ENCODE data around the gene FKBP14. TPM values are rescaled to one million over a fixed set of nuclear protein-coding genes. Genes with fewer than 3 reads are reported as not detected.
A peak's percentile ranks its signal among the peaks of the same experiment; 100 is the strongest.

FKBP14 gene
- total and polyA plus RNA-seq, 2 experiments from 2014 or later: 11.8 to 12.9 TPM

- H3K4me3 Mint-ChIP-seq: peak within 1 kb of the TSS; percentile 80
These were observed 37.1 kb downstream of the FKBP14 start, which contains the start of gene SCRN1 for GRCh38 chr7:29989257-29989995. SCRN1 (minus strand) TSS chr7:29989801; CDS start chr7:29969067, 20,734 bp downstream.

DNA sequence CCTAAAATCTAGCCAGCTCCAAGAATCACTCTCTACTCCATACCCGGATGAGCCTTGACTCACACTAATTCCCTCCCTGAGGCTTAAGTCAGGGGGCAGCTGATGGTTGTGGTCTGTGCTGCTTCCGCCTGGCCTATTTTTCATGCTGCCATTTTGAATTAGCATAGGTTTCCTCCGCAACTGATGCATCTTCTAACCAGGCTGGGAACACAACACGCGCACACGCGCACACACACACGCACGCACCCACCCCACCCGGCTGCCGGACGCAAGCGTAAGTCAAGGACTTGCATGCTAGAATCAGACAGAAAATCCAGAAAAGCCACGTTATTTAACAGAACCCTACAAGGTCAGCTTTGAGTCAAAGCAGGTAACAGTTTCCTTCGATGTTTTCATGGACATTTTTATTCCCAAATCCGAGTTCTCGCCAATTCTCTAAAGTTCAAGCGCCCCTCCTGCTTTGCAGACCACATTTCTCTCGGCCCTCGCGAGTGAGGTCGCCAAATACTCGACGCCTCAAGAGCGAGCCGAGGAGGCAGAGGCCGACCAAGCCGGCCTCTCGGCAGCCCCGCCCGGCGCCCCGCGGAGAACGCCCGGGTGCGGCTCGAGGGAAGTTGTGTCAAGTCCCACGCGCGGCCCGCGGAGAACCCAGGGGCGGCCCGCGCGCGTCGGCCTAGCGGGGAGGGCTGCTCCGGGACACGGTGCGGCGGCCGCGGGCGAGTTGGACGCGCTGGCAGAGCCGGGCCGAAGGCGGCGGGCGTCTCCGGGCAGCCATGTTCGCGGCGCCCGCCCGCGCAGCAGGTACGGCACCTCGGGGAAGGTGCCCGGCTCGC lies 37.9 kb downstream of the FKBP14 start:
- Mint-ChIP-seq H3K4me1 (peaks cover 18% of the 10 kb centered on the region), H3K36me3 (ENCODE audit: low read depth) (0 out of 3 replicates have a peak, but pooled peaks cover 11% of the 10 kb centered on the region), H3K27ac (no peak overlapping the region; the same call in 1 of the 2 replicates), H3K9me3 (peaks cover 15% of the 10 kb centered on the region), H3K27me3 (ENCODE audit: insufficient read depth, low read depth, poor library complexity) (peaks cover 11% of the 10 kb centered on the region), H3K4me3 (peak overlapping the region; percentile 80)
- DNase-seq (ENCODE audit: low spot score) (peak; percentile 69), ATAC-seq (peak; percentile 56)
- peak overlapping the region; percentile 99 for H2AFZ ChIP-seq
- 0 out of 2 replicates have a peak, but pooled peaks cover 8% of the 10 kb centered on the region for H3F3A ChIP-seq (replicated peaks; ENCODE audit: low read depth)
- H3K4me3 ChIP-seq: peak overlapping the region; percentile 94
- TF ChIP-seq CREB1 (CRISPR knock-in tag; IDR thresholded peaks at IDR 0.05; ENCODE audit: low read depth): no peak
- TF ChIP-seq REST (IDR thresholded peaks at IDR 0.05; ENCODE audit: unreplicated experiment): no peak
- no peak for TF ChIP-seq ZNF462 (CRISPR knock-in tag; IDR thresholded peaks at IDR 0.05)
- no peak for TF ChIP-seq POLR2AphosphoS5 (IDR thresholded peaks at IDR 0.05; ENCODE audit: low read depth)
- peak overlapping the region; percentile 98 for H3K4me2 ChIP-seq
- H3K4me1 ChIP-seq (ENCODE audit: insufficient read depth): peaks cover 17% of the 10 kb centered on the region
- peak overlapping the region; percentile 42 for H3K27ac ChIP-seq (ENCODE audit: low read depth)
- peaks cover 10% of the 10 kb centered on the region for H4K20me1 ChIP-seq (replicated peaks; ENCODE audit: insufficient read depth)
- peaks cover 17% of the 10 kb centered on the region for H3K27me3 ChIP-seq (ENCODE audit: insufficient read depth)
- no peaks in the 10 kb centered on the region; the same call in 1 of the 2 replicates for H3K36me3 ChIP-seq (ENCODE audit: insufficient read depth)
- peaks cover 49% of the 10 kb centered on the region for H3K79me2 ChIP-seq (replicated peaks; ENCODE audit: insufficient read depth)
- no peaks in the 10 kb centered on the region for H3K9me2 ChIP-seq (ENCODE audit: insufficient read depth)

More at GRCh38 chr7:29989257-29989995, 37.1 kb downstream of the FKBP14 start, which contains the start of gene SCRN1:
- Histone ChIP-seq H3K36me3 (ENCODE audit: insufficient read depth) (no peaks in the 10 kb centered on the region; the same call in 1 of the 2 replicates), H3K27ac (ENCODE audit: low read depth) (peak within 1 kb of the TSS; percentile 42; the same call in 1 of the 2 replicates), H3K4me3 (peak within 1 kb of the TSS; percentile 94), H3K79me2 (replicated peaks; ENCODE audit: insufficient read depth) (peaks cover 41% of the 10 kb centered on the region), H3K4me2 (peak within 1 kb of the TSS; percentile 98), H3K4me1 (ENCODE audit: insufficient read depth) (peaks cover 17% of the 10 kb centered on the region), H3F3A (replicated peaks; ENCODE audit: low read depth) (0 out of 2 replicates have a peak, but pooled peaks cover 8% of the 10 kb centered on the region), H3K27me3 (ENCODE audit: insufficient read depth) (peaks cover 17% of the 10 kb centered on the region), H4K20me1 (replicated peaks; ENCODE audit: insufficient read depth) (peaks cover 7% of the 10 kb centered on the region; the same call in 1 of the 2 replicates), H3K9me2 (ENCODE audit: insufficient read depth) (no peaks in the 10 kb centered on the region), H2AFZ (peak within 1 kb of the TSS; percentile 99)
- DNase-seq (ENCODE audit: low spot score) (peak; percentile 68), ATAC-seq (peak; percentile 85)
- Mint-ChIP-seq H3K27me3 (ENCODE audit: insufficient read depth, low read depth, poor library complexity) (peaks cover 11% of the 10 kb centered on the region), H3K9me3 (peaks cover 20% of the 10 kb centered on the region), H3K27ac (no peak within 1 kb of the TSS; the same call in 1 of the 2 replicates), H3K4me1 (peaks cover 18% of the 10 kb centered on the region), H3K36me3 (ENCODE audit: low read depth) (0 out of 3 replicates have a peak, but pooled peaks cover 11% of the 10 kb centered on the region)
- TF ChIP-seq CREB1 (CRISPR knock-in tag; IDR thresholded peaks at IDR 0.05; ENCODE audit: low read depth) (no peak), POLR2AphosphoS5 (IDR thresholded peaks at IDR 0.05; ENCODE audit: low read depth) (peak; percentile 66)
